ENCODE results near the gene RAB13. TPM values are rescaled to one million over a fixed set of nuclear protein-coding genes. Genes with fewer than 3 reads are reported as not detected.
"Not testable (repeated sequence)": the region's sequence is repeated elsewhere in the genome, so short reads cannot be mapped to it uniquely, and the experiment has no call there.

RAB13 gene
- polyA plus RNA-seq, 3 donors: 1.8 to 5.1 (median 3.9) TPM

DNA sequence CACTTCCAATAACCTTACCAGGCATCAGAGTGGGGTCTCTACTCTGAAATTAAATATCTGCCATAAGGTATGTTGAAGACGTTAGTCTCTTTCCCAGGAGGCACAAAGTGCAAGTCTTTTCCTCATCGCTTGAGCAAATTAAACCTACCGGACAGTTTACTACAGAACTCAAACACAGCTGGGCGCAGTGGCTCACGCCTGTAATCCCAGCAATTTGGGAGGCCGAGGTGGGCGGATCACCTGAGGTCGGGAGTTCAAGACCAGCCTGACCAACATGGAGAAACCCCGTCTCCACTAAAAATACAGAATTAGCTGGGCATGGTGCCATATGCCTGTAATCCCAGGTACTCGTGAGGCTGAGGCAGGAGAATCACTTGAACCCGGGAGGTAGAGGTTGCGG, 7.0 kb downstream of the RAB13 start:
- Mint-ChIP-seq H3K4me1 (peaks cover 40% of the 10 kb centered on the region), H3K36me3 (peaks cover 17 to 23% of the 10 kb centered on the region in 2 donors)
- H3K27ac ChIP-seq (ENCODE audit: low read depth in 1 of 2, low read length in 2 of 2); H3K27ac Mint-ChIP-seq; H3K4me2 ChIP-seq (replicated peaks; ENCODE audit: extremely low read depth, low read length, poor library complexity, severe bottlenecking); intact Hi-C loops (cut with micrococcal nuclease); H3K4me3 Mint-ChIP-seq; H2AFZ ChIP-seq (ENCODE audit: insufficient read depth, low read depth, low read length, poor library complexity, severe bottlenecking); H3K9me3 Mint-ChIP-seq; H3K4me3 ChIP-seq (replicated peaks in 1 of 3; ENCODE audit: low read depth in 2 of 3, low read length in 3 of 3); H3K9me3 ChIP-seq (replicated peaks in 1 of 2; ENCODE audit: control insufficient read depth in 1 of 2, insufficient read depth in 1 of 2, low read length in 2 of 2); H3K27me3 Mint-ChIP-seq (ENCODE audit: low read depth in 3 of 3); H3K27me3 ChIP-seq (ENCODE audit: control insufficient read depth in 2 of 2, insufficient read depth in 2 of 2, low read length in 2 of 2); DNase-seq; H4K20me1 ChIP-seq (ENCODE audit: insufficient read depth, low read length); H3K9ac ChIP-seq (ENCODE audit: insufficient read depth, low read length, poor library complexity, severe bottlenecking): not testable (repeated sequence)
- Histone ChIP-seq H3K4me1 (ENCODE audit: control insufficient read depth in 1 of 2, insufficient read depth in 2 of 2, low read length in 2 of 2) (peaks cover 26 to 39% of the 10 kb centered on the region in 2 donors), H3K36me3 (replicated peaks in 1 of 2; ENCODE audit: control insufficient read depth in 1 of 2, insufficient read depth in 2 of 2, low read length in 2 of 2) (peaks cover 17 to 19% of the 10 kb centered on the region in 2 donors), H3K79me2 (ENCODE audit: insufficient read depth, low read length) (peaks cover 30% of the 10 kb centered on the region)
- WGBS (ENCODE audit: insufficient coverage): 100% methylated on average over 2 of the region's 12 CpGs

DNA sequence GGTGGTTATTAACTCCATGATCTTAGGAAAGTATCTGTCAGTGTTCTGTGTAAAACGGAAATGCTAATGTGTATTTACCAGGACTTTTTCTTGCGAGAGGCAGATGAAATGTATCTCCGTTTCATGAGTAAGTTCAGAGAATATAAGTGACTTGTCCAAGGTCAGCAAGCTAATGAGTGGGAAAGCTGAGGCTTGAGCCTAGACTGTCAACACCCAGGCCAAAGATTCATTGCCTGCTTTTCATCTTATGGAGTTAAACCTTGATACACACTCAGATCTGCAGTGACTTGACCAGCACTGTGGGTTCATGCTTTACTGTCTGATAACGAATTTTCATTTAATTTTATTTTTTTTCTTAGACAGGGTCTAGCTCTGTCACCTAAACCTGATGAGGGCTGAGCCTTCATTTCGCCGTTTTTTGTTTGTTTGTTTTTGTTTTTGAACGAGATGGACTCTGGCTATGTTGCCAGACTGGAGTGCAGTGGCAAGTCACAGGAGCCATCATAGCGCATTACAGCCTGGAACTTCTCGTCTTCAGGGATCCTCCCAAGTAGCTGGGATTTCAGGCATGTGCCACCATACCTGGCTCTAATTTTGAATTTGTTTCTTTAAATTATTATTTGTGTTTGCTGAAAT, 7.7 kb downstream of the RAB13 start:
- TF ChIP-seq, protein P1, sequence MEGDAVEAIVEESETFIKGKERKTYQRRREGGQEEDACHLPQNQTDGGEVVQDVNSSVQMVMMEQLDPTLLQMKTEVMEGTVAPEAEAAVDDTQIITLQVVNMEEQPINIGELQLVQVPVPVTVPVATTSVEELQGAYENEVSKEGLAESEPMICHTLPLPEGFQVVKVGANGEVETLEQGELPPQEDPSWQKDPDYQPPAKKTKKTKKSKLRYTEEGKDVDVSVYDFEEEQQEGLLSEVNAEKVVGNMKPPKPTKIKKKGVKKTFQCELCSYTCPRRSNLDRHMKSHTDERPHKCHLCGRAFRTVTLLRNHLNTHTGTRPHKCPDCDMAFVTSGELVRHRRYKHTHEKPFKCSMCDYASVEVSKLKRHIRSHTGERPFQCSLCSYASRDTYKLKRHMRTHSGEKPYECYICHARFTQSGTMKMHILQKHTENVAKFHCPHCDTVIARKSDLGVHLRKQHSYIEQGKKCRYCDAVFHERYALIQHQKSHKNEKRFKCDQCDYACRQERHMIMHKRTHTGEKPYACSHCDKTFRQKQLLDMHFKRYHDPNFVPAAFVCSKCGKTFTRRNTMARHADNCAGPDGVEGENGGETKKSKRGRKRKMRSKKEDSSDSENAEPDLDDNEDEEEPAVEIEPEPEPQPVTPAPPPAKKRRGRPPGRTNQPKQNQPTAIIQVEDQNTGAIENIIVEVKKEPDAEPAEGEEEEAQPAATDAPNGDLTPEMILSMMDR (IDR thresholded peaks at IDR 0.05): no peak
- Mint-ChIP-seq H3K27me3 (ENCODE audit: low read depth in 3 of 3) (peaks cover 0 to 2% (median 0%) of the 10 kb centered on the region in 3 donors), H3K9me3 (peaks cover 0 to 1% (median 0%) of the 10 kb centered on the region in 7 donors), H3K4me3 (peak overlapping the region; percentile 99), H3K4me1 (peaks cover 42% of the 10 kb centered on the region), H3K36me3 (peaks cover 23 to 29% of the 10 kb centered on the region in 2 donors), H3K27ac (peak overlapping the region in 6 of 7 donors; percentile 2 to 97 (median 92))
- Histone ChIP-seq H3K9me3 (replicated peaks in 1 of 2; ENCODE audit: control insufficient read depth in 1 of 2, insufficient read depth in 1 of 2, low read length in 2 of 2) (no peaks in the 10 kb centered on the region), H3K27ac (ENCODE audit: low read depth in 1 of 2, low read length in 2 of 2) (peak overlapping the region in 1 of 2 donors; percentile 85), H2AFZ (ENCODE audit: insufficient read depth, low read depth, low read length, poor library complexity, severe bottlenecking) (peak overlapping the region; percentile 89), H3K9ac (ENCODE audit: insufficient read depth, low read length, poor library complexity, severe bottlenecking) (no peak overlapping the region), H3K4me2 (replicated peaks; ENCODE audit: extremely low read depth, low read length, poor library complexity, severe bottlenecking) (peak overlapping the region; percentile 90), H3K79me2 (ENCODE audit: insufficient read depth, low read length) (peaks cover 30% of the 10 kb centered on the region), H3K4me3 (replicated peaks in 1 of 3; ENCODE audit: low read depth in 2 of 3, low read length in 3 of 3) (peak overlapping the region; percentile 75 to 95 (median 77)), H3K27me3 (ENCODE audit: control insufficient read depth in 2 of 2, insufficient read depth in 2 of 2, low read length in 2 of 2) (no peaks in the 10 kb centered on the region), H4K20me1 (ENCODE audit: insufficient read depth, low read length) (peaks cover 6% of the 10 kb centered on the region), H3K36me3 (replicated peaks in 1 of 2; ENCODE audit: control insufficient read depth in 1 of 2, insufficient read depth in 2 of 2, low read length in 2 of 2) (peaks cover 23 to 26% of the 10 kb centered on the region in 2 donors), H3K4me1 (ENCODE audit: control insufficient read depth in 1 of 2, insufficient read depth in 2 of 2, low read length in 2 of 2) (peaks cover 26 to 38% of the 10 kb centered on the region in 2 donors)
- DNase-seq: no peak
- 69% methylated on average over 7 of the region's 9 CpGs for WGBS (ENCODE audit: insufficient coverage)
- intact Hi-C loops (cut with micrococcal nuclease): no loop called here
